Measurements from ENCODE around the gene MICU1. TPM values are rescaled to one million over a fixed set of nuclear protein-coding genes. Genes with fewer than 3 reads are reported as not detected.

The MICU1 gene
- total RNA-seq, 1 experiment from 2014 or later: 25.5 TPM

DNA sequence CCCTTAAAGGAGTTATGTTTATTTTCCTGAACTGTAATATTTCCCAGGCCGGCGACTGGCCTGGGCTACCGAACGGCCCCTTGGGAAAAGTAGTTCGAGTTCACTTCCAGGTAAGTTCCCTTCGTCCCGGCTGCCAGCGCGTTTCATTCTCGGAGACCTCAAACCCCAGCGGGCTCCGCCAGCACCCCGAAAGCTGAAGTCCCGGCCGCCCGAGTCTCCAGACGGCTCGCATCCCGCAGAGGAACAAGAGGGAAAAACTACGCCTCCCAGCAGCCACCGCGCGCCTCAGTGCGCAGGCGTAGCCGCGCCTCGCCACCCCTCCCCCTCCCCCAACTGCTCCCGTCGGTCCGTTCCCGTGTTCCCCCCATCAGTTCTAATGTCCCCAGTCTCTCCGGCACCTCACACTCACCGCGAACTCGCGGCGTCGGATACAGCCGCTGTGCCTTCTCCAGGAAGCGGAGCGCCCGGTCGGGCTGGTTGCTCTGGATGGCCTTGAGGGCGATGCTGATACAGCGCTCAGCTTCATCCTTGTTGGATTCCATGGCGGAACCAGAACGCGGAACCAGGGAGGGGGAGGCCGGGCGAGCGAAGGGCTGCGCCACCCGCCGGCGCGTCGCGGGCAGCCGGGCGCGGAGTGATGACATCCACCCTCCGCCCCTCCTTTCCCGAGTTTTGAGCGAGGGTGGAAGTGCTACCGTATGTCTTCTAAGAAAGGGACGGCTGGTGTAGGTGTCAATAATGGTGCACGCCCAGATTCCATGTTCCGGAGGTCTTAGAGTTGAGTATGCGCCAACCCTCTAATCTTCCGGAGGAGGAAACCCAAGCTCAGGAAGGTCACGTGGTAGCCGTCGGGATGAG lies 271.3 kb downstream of the MICU1 start, which contains the start of gene DNAJB12:
Gene DNAJB12 (minus strand): TSS at position 564 of the 858 bp plus-strand sequence. CDS start 22 bp downstream, at position 542.
- Mint-ChIP-seq H3K27ac (ENCODE audit: low read depth, unreplicated experiment) (peak within 1 kb of the TSS; percentile 86), H3K27me3 (ENCODE audit: insufficient read depth, unreplicated experiment) (no peaks in the 10 kb centered on the region), H3K9me3 (ENCODE audit: unreplicated experiment) (no peaks in the 10 kb centered on the region), H3K36me3 (ENCODE audit: insufficient read depth, unreplicated experiment) (peaks cover 12% of the 10 kb centered on the region), H3K4me1 (ENCODE audit: insufficient read depth, unreplicated experiment) (peaks cover 35% of the 10 kb centered on the region), H3K4me3 (ENCODE audit: unreplicated experiment) (peak within 1 kb of the TSS; percentile 80)
- TSS peak; percentile 53 for BruUV-seq (replicated peaks)
- peak; percentile 93 for DNase-seq (ENCODE audit: unreplicated experiment)
- CTCF ChIA-PET: interaction anchor here (0.5 to 1.4 kb wide), 2 partner anchors 10 to 356 kb away, joined by 3 to 7 read pairs; no protein-coding TSS in a partner anchor
- intact Hi-C loops (cut with micrococcal nuclease): no loop called here
- TF ChIP-seq, protein P1, sequence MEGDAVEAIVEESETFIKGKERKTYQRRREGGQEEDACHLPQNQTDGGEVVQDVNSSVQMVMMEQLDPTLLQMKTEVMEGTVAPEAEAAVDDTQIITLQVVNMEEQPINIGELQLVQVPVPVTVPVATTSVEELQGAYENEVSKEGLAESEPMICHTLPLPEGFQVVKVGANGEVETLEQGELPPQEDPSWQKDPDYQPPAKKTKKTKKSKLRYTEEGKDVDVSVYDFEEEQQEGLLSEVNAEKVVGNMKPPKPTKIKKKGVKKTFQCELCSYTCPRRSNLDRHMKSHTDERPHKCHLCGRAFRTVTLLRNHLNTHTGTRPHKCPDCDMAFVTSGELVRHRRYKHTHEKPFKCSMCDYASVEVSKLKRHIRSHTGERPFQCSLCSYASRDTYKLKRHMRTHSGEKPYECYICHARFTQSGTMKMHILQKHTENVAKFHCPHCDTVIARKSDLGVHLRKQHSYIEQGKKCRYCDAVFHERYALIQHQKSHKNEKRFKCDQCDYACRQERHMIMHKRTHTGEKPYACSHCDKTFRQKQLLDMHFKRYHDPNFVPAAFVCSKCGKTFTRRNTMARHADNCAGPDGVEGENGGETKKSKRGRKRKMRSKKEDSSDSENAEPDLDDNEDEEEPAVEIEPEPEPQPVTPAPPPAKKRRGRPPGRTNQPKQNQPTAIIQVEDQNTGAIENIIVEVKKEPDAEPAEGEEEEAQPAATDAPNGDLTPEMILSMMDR (IDR thresholded peaks at IDR 0.05; ENCODE audit: unreplicated experiment): no peak
- POLR2A ChIA-PET: interaction anchor here (0.6 to 2.8 kb wide), 17 partner anchors 9 to 1026 kb away, joined by 3 to 20 read pairs (median 5); partner anchors contain the start of genes NUDT13 and P4HA1

DNA sequence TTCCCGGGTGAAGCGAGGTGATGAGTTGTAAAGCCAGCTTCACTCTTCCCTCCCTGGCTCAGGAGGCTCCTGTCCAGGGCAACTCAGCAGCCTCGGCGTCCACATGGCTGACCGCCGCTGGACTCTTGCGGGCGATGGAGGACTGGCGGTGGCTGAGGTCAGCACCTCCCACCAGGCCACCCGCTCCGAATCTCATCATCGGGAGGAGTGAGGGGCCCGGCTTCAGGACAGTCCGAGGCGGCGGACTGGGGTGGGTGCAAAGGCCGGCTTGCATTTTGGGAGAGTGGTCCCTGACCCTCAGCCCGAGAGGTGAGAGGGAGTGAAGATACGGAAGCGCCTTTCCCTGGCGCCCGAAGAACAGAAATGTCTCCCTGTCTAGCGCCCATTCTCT lies 271.9 kb downstream of the MICU1 start:
- Mint-ChIP-seq H3K27ac (ENCODE audit: low read depth, unreplicated experiment) (peak overlapping the region; percentile 86), H3K4me3 (ENCODE audit: unreplicated experiment) (peak overlapping the region; percentile 80), H3K4me1 (ENCODE audit: insufficient read depth, unreplicated experiment) (peaks cover 39% of the 10 kb centered on the region), H3K36me3 (ENCODE audit: insufficient read depth, unreplicated experiment) (peaks cover 12% of the 10 kb centered on the region), H3K9me3 (ENCODE audit: unreplicated experiment) (no peaks in the 10 kb centered on the region), H3K27me3 (ENCODE audit: insufficient read depth, unreplicated experiment) (no peaks in the 10 kb centered on the region)
- intact Hi-C loops (cut with micrococcal nuclease): no loop called here
- no TSS peak for BruUV-seq (replicated peaks)
- peak; percentile 15 for DNase-seq (ENCODE audit: unreplicated experiment)
- TF ChIP-seq, protein P1 (IDR thresholded peaks at IDR 0.05; ENCODE audit: unreplicated experiment): no peak
- POLR2A ChIA-PET: interaction anchor here (0.6 to 2.8 kb wide), 20 partner anchors 10 to 756 kb away, joined by 3 to 20 read pairs (median 4); partner anchors contain the start of genes ANAPC16, DDIT4 and NUDT13
- CTCF ChIA-PET: interaction anchor here (1.0 kb wide), 1 partner anchor 10 kb away, joined by 3 read pairs; no protein-coding TSS in a partner anchor

DNA sequence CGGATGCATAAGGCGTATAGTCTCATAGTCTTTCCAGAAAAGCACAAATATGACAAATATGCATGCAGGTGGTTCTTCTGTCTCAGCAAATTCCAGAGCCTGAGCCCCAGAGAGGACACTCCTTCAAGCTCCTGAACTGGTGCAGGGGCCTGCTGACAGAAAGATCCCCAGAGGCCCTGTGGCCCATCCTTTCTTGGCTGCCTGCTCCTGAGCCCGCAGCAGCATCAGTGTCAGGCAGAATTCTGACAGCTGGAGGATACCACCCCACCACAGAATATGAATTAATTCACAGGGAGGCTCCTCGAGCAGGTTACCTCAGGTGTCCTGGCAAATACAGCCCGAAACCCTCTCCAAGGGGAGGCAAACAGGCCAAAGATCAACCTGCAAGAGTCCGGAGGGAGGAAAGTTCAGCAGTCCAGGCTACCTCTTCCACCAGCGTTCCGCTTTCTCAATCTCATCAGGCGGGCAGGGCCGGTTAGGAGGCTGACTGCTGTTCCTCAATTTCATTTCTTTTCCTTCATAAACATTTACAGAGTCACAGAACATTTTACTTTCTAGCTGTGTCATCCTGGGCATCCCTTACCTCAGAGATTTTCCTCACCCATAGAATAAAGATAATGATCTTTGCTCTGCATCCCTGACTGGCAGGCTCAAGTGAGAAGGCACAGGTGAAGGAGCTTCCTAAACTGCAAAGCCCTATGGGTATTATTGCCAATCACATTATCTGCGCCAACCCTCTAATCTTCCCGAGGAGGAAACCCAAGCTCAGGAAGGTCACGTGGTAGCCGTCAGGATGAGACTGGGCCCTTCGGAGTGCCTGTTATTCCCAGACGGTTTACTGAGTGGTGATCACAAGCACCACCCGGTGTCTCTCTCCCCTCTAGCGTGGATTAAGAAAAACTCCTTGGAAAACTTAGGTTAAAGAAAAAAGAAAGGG lies 272.6 kb downstream of the MICU1 start:
- peak; percentile 25 for DNase-seq (ENCODE audit: unreplicated experiment)
- ChIA-PET POLR2A (interaction anchor here (0.5 to 2.8 kb wide), 22 partner anchors 9 to 757 kb away, joined by 3 to 20 read pairs (median 4); partner anchors contain the start of genes ANAPC16, DDIT4 and NUDT13), CTCF (interaction anchor here (0.6 to 1.1 kb wide), 3 partner anchors 8 to 25 kb away, joined by 3 read pairs; no protein-coding TSS in a partner anchor)

More for the DNA sequence above, 272.6 kb downstream of the MICU1 start:
- peak overlapping the region; percentile 80 for H3K4me3 Mint-ChIP-seq (ENCODE audit: unreplicated experiment)
- peaks cover 39% of the 10 kb centered on the region for H3K4me1 Mint-ChIP-seq (ENCODE audit: insufficient read depth, unreplicated experiment)
- peak overlapping the region; percentile 86 for H3K27ac Mint-ChIP-seq (ENCODE audit: low read depth, unreplicated experiment)
- no TSS peak for BruUV-seq (replicated peaks)
- intact Hi-C loops (cut with micrococcal nuclease): no loop called here
- no peaks in the 10 kb centered on the region for H3K9me3 Mint-ChIP-seq (ENCODE audit: unreplicated experiment)
- H3K36me3 Mint-ChIP-seq (ENCODE audit: insufficient read depth, unreplicated experiment): peaks cover 17% of the 10 kb centered on the region
- no peaks in the 10 kb centered on the region for H3K27me3 Mint-ChIP-seq (ENCODE audit: insufficient read depth, unreplicated experiment)
- TF ChIP-seq, protein P1 (IDR thresholded peaks at IDR 0.05; ENCODE audit: unreplicated experiment): no peak

Measured in MCF 10A (cell line).